Breast epithelium (tissue), 3 donors: Measurements from ENCODE around the gene IRGQ.

Experiments
- POLR2A ChIP-seq: fragments of 450-650 bp; IDR thresholded peaks from one replicate; pipeline ENCODE4 v1.6.1; 2016; ENCODE audit warnings: antibody characterized with exemption, mild to moderate bottlenecking, moderate library complexity
- POLR2AphosphoS5 ChIP-seq, 3 donors: sonication (generic); formaldehyde crosslinking; IDR thresholded peaks; one replicate each; pipeline ENCODE4 v1.6.1; 2017; ENCODE audit warnings: antibody characterized with exemption in 3 of 3
- TF ChIP-seq, protein P1 (sequence below), 3 donors: fragments of 450-650 bp; IDR thresholded peaks; one replicate each; pipeline ENCODE4 v1.5.1; 2016 to 2017; ENCODE audit warnings: antibody characterized with exemption in 3 of 3, mild to moderate bottlenecking in 3 of 3, moderate library complexity in 3 of 3

DNA sequence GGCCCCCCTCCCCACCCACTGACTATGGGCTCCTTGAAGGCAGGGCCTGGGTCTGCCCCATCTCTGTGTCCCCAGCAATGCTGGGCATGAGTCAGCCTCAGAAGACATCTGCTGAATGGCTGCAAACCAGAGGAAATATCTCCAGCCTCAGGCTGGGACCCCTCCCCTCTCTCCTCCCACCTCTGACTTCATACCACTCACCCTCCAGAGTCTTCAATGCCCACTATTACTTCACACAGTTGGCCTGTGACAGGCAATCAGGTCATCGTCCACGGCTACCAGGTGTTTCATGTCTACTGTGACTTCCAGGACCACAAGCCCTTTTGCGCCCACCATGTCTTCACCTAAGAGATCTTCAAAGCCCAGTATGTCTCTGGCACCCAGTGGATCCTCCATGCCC lies 15.9 kb upstream of the IRGQ start, which contains the start of gene SRRM5:
- TF ChIP-seq, protein P1, sequence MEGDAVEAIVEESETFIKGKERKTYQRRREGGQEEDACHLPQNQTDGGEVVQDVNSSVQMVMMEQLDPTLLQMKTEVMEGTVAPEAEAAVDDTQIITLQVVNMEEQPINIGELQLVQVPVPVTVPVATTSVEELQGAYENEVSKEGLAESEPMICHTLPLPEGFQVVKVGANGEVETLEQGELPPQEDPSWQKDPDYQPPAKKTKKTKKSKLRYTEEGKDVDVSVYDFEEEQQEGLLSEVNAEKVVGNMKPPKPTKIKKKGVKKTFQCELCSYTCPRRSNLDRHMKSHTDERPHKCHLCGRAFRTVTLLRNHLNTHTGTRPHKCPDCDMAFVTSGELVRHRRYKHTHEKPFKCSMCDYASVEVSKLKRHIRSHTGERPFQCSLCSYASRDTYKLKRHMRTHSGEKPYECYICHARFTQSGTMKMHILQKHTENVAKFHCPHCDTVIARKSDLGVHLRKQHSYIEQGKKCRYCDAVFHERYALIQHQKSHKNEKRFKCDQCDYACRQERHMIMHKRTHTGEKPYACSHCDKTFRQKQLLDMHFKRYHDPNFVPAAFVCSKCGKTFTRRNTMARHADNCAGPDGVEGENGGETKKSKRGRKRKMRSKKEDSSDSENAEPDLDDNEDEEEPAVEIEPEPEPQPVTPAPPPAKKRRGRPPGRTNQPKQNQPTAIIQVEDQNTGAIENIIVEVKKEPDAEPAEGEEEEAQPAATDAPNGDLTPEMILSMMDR (IDR thresholded peaks at IDR 0.05): no peak
- TF ChIP-seq POLR2A (no peak), POLR2AphosphoS5 (IDR thresholded peaks at IDR 0.05) (no peak)
